Umbilical cord (tissue), 2 donors: Measurements from ENCODE around the gene MAP3K5. TPM values are rescaled to one million over a fixed set of nuclear protein-coding genes. Genes with fewer than 3 reads are reported as not detected.

Experiments used
- DNase-seq: peaks from one replicate; pipeline ENCODE4 v3.0.0-alpha.2; 2015; ENCODE audit warnings: low spot score
- total RNA-seq: library from RNA; depleted of rRNA; stranded (reverse); fragments of >200 nt; gene quantifications from one replicate; pipeline ENCODE4 v1.2.3, GENCODE V29; 2014; ENCODE audit warnings: low replicate concordance; ENCODE audit not compliant: insufficient read depth

Gene MAP3K5
- total RNA-seq, 1 donor from 2014 or later = 10.6 TPM

- DNase-seq = no peak
Measured at GRCh38 chr6:136651982-136652381, 140.3 kb downstream of the MAP3K5 start.

- DNase-seq = peak; percentile 26
Measured at GRCh38 chr6:136647363-136647852, 144.9 kb downstream of the MAP3K5 start.

DNA sequence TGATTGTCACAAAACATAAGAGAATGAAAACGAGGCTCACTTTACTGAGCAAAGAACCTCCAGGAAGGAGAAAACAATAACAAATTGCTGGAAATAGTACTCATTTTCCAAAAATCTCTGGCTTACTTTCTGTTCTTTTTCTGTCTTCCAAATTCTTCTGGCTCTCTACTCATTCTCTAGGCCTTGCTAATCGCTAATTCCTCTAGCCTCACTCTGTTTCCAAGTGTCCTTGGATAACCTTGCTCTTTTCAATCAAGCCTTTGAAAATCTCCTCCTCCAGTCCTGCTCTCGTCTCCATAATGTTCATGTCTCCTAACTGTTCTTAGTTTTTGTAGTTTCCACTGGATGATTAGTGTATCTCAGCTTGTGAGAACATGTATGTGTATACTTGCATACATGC lies 145.9 kb downstream of the MAP3K5 start:
- no peak for DNase-seq

- DNase-seq = no peak
Measured at GRCh38 chr6:136644597-136644952, 147.7 kb downstream of the MAP3K5 start.

DNA sequence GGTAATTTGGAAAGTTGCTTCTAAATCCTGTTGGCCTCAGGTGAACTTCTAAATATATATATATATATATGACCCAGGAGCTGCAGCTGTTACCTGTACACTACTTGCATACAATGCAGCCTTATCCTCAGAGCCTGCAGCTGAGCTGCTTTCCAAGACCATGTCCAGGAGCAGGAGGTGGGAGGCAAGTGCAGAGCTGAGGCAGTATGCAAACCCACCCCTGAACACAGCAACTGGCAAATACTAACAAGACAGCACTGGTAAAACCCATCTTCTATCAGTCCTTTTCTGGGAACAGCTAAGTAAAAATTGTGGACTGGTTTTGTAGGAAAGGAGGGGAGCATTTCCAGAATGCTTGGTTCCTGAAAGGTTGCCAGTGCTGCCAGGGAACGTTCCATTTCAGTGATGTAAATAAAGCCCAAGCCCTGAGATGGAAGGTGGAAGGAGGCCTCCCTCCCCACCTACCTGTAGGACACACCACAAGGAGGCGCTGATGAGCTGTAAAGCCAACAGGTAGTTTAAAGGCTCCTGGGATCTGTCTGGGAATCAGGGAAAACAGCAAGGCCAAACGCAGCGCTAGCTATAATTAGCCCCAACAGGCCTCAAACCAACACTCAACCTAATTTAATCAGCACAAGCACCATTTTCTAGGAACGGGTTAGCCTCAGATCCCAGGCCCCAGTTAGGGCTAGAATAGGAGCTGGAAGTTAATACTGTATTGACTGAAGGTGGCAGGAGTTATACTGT lies 148.3 kb downstream of the MAP3K5 start:
- peak; percentile 74 for DNase-seq

- DNase-seq = no peak
Measured at GRCh38 chr6:136641873-136642465, 150.3 kb downstream of the MAP3K5 start.

DNA sequence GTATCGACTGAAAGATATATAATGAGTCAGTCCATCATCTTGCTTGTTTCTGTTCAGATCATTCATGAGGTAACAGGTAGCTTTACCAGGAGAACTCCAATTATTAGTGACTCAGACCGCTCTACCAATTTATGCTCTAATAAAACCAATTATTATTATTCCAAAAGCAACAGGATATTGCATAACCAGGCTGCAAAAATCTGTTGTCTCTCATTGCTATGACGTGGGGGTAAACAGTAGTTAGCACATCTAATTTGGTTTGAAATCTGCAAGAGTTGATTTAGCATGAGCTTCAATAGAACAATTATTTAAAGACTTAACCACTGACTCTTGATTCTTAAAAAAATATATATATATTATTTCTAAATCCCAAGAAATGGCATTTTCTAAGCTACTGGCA lies 151.1 kb downstream of the MAP3K5 start:
- no peak for DNase-seq

GRCh38 chr6:136640132-136640915 lies 152.0 kb downstream of the MAP3K5 start:
- DNase-seq = no peak

- no peak for DNase-seq
Measured at GRCh38 chr6:136639702-136640101, 152.6 kb downstream of the MAP3K5 start.

DNA sequence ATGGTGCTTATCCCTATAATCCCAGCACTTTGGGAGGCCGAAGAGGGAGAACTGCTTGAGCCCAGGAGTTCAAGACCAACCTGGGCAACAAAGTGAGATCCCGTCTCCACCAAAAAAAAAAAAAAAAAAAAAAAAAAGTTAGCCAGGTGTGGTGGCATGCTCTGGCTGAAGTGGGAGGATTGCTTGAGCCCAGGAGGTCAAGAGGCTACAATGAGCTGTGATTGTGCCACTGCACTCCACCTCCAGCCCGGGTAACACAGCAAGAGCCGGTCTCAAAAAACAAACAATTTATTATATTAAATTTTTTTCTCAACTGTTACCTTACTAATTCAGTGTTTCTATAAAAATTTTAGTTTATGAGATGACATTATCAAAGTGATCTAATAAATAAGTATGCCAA lies 156.7 kb downstream of the MAP3K5 start:
- DNase-seq = no peak

- no peak for DNase-seq
Measured at GRCh38 chr6:136633355-136633754, 158.9 kb downstream of the MAP3K5 start.

DNA sequence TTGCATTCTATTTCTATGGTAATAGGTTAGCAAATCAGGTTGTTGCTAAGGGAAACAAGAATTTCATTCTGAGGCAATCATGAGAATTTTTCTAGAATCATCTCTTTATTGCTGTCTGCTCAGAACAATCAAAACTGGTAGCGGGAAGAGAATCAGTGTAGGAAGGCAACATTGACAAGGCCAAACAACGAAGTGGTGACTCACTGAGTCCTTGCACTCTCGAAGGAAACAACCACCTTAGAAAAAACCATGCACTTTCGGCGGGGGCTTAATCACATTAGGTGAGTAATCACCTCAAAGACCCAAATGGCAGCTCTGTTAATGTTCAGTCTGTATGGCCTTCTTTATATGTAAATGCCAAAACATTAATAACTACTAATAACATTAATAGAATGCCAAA lies 163.3 kb downstream of the MAP3K5 start:
- no peak for DNase-seq

DNA sequence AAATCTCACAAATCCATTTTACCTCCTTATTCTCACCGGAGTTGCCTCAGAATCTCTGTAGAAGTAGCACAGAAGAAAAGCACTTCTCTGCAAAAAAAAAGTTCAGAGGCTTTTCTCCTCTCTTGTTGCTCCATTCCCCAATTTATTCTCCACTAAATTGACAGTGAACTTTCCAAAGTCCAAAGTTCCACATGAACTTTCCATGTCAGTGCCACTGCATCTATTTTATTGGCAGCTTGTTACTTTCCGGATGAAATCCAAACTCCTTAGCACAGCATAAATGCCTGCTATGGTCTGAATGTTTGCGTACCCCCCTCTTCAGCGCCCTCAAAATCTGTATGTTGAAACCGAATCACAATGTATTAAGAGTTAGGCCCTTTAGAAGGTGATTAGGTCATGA lies 165.1 kb downstream of the MAP3K5 start:
- DNase-seq = no peak

DNA sequence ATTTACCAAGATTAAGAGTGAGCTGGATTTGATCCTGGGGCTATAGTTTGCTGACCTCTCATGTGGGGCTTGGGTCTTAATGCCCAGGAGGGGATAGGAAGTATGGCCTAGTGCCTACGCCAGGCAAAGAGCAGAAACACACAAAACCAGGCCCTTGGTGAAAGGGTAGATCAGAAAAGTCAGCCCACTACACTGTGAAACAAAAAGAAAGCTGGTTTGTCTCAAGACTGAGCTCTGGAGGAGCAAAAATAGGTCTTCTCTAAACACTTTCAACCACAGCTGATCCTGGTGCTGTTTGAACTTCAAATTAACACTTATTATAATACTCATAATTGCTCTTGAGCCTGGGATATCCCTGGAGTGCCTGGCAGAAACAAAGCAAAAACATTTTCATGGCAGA lies 167.0 kb downstream of the MAP3K5 start:
- DNase-seq = no peak

- DNase-seq = no peak
Measured at GRCh38 chr6:136624347-136624746, 167.9 kb downstream of the MAP3K5 start.

DNA sequence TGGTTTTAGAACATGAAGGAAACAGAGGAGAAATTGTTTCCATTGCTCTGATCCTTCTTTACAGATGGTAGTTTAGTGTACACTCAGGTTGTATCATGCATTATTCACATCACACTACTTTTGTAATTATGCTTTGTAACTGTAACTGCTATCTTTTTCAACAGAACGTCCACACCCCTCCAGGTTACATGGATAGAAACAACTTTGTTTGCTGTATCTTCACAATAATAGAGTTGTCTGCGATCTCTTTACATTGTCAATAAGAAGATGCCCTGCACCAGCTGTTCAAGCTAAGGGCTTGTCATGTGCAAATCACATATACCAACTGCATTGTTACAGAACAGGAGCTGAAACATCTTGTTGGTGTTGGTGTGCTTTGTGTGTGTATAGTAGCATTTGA lies 174.2 kb downstream of the MAP3K5 start:
- no peak for DNase-seq

DNA sequence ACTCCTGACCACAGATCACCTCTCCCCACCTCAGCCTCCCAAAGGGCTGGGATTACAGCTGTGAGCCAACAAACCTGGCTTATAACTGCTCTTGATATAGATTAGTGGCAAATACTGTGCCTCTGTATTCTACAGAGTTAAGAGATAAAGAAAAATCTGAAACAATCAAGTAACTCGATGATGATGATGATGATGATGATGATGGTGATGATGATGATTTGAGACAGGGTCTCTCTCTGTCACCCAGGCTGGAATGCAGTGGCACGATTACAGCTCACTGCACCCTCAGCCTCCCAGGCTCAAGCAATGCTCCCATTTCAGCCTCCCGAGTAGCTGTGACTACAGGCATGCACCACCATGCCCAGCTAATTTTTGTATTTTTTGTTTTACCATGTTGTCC lies 175.8 kb downstream of the MAP3K5 start:
- no peak for DNase-seq

GRCh38 chr6:136614994-136615393 lies 177.3 kb downstream of the MAP3K5 start:
- no peak for DNase-seq

DNA sequence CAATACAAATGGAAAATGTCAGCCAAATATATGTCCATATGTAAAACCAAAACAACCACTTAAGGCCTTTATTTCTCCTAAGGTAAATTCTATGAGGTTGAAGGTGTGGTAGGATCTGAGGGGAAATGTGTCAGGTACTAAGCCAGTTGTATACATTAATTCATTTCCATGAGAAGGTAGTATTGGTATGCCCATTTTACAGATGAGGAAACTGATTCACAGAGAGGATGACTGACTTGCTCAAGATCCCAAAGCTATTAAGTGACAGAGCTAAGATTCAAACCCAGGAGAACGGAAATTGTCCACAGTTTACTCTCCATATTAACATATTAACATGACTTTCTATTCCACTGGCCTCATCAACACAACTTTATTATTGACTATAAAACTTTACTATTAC lies 177.9 kb downstream of the MAP3K5 start:
- no peak for DNase-seq

DNA sequence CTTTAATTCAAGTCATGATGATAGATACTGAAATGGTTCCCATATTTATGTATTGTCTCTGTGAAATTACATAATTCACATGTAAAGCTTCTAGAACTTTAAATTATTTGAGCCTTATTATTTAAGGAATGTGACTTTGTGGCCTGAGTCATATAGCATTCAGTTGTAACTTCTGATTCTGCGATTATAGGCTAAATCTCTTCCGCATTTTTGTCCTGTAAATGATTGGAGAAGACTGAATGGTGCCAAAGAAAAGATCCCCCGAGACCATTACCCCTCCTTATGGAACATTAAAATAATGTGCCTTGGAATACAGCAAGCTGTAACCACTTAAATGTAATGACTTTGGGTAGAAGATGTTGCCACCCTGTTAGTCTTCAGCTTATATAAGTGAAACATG lies 178.8 kb downstream of the MAP3K5 start:
- DNase-seq = no peak

GRCh38 chr6:136612666-136613389 lies 179.4 kb downstream of the MAP3K5 start:
- DNase-seq = no peak

- DNase-seq = no peak
Measured at GRCh38 chr6:136611746-136612145, 180.5 kb downstream of the MAP3K5 start.
